GOT3 (cell line): ENCODE results near the gene EN1.

Experiments used
- DNase-seq: peaks from one replicate; lab custom pipeline; 2025; ENCODE audit warnings: mixed read lengths; lab: John Stamatoyannopoulos, UW

Gene EN1

DNA sequence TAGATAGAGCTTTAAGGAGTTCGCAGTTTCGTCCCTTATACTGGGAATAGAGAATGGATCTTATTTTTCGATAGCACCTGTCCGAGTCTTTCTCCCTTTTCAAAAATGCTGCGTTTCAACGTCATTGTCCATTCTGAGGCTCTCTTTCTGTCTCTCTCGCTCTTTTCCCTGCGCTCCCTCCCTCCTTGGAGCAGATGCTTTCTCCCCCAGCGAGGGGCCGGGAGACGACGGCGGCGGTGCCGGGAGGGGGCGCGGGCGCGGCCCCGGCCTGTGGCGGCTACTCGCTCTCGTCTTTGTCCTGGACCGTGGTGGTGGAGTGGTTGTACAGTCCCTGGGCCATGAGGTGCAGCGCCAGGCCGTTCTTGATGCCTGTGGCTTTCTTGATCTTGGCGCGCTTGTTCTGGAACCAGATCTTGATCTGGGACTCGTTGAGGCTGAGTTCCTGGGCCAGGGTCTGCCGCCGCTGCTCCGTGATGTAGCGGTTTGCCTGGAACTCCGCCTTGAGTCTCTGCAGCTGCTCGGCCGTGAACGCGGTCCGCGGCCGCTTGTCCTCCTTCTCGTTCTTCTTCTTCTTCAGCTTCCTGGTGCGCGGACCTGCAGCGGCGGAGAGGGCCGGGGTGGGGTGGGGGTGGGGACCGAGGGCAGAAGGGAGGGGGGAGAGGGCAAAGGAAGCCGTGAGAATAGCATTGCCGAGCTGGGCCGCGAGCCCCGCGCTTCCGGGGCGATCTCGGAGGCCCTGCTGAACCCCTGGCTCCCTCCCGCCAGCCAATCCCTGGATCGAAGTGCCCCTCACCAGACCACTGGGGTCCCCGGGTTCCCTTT, 4.6 kb downstream of the EN1 start:
- no peak for DNase-seq

DNA sequence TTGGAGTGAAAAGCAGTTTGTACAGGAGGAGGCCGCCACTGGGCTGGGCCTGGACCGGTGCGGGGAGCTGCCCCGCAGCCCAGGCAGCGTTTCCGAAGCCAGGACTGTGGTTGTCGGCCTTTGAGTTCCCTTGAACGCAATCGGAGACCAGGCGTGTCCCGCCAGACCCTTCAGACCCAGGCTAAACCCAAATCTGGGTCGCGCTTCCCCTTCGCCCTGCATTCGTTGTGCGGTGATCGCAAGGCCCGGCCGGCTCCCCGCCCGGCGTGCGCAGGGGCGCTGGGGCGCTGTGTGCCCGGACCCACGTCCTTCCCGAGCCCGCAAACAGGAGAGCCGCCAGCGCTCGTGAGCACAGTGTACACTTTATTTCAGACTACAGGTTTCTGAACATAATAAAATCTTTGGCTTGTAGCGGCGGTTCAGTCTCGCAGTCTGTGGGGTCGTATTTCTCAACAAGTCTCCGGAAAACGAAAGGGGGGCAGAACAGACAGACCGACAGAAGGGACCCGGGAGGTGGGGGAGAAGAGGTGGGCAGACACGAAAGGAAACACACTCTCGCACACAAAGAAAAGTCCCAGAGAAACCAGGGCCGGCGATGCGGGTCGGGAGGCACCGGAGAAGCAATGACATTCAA, 5.5 kb downstream of the EN1 start:
- DNase-seq: no peak

- DNase-seq: no peak
Observed at GRCh38 chr2:118841450-118841827, 6.0 kb downstream of the EN1 start.

DNA sequence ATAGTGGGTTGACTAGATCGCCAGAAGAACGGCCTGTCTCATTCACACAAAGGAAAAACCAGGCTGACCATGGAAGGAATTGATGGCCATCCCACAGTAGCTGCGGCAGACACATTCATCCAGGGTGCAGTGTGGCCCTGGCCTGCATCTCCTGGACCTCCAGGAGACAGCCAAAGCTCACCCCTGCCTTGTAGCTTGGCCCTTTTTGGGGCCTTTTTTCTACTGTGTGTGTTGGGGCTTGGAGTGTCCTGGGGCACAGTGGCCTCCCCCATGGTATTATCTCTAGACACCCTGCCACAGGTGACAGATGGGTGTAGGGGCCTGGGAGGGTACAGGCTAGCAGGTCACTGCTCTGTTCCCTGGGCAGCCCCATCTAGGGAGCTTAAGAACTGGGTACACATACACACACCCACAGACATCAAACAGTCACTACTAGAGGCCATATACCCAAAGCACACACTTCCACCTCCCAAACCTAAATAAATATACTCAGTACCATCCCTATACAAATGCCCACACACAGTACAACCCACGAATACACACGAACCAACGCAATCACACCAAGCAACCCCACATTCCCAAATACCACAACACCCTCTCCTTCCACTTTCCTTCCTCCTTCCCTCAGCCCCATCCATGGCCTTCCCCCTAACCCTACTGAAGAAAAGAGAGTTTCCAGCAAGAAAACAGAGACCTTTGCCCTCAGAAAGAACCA, 8.6 kb downstream of the EN1 start:
- no peak for DNase-seq

- DNase-seq: no peak
Observed at GRCh38 chr2:118837621-118838020, 9.8 kb downstream of the EN1 start.

DNA sequence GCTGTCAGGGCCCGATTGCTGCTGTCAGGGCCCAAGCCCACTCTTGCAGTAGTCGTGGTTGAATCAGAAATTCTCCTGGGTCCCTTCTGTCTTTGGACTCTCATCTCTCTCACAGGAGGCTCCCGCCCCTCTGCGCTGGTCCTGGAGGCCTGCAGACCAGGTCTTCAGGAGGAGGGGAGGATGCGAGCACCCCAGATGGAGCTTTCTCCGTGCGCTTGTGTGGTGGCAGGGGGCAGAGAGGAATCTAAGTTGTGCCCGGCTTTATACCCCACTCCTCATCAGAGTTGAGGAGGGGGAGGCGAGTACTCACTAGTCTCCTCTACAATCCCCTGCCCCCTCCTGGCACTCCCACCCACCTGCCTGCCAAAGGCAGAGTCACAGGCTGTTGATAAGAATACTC, 10.4 kb downstream of the EN1 start:
- DNase-seq: no peak

- no peak for DNase-seq
Observed at GRCh38 chr2:118836411-118836930, 11.0 kb downstream of the EN1 start.

GRCh38 chr2:118835746-118836410, 11.6 kb downstream of the EN1 start:
- no peak for DNase-seq

DNA sequence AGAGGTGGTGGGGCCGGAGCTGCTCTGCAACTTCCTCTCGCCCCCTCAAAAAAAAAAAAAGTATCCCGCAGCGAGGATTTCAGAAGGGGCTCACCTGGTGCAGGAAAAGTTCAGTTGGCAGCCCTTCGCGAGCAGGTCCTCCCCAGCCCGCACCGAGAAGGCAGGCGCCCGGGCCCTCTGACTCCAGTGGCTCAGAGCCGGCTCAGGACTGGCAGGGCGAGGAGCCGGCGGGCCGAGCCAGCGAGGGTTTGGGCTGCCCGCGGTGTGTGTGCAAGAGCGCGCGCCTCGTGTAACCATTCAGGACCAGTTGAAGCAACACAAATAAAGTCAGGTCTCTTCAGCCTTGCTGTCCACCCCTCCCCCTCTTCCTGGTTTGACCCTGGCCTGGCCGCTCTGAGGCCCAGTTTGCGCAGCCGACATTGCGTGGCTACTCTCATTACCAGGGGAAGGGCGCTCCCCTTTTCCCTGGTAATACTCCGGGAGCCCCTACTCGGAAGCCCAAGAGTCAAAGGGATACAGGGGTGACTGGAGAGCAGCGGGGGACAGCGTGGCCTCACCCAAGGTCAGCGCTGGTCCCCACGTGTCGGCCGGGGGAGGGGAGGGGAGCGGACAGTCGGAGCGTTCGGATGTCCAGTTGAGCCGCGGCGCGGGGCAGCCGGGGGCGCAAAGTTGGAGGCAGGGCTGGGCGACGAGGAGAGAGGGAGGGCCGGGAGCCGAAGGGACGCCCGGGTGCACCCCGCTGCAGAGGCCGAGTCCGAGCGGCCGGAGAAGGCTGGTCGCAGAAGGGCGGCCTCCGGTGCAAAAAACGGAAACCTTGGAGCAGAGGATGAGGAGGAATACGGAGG, 12.3 kb downstream of the EN1 start:
- DNase-seq: no peak

GRCh38 chr2:118834440-118834810, 13.0 kb downstream of the EN1 start:
- no peak for DNase-seq

DNA sequence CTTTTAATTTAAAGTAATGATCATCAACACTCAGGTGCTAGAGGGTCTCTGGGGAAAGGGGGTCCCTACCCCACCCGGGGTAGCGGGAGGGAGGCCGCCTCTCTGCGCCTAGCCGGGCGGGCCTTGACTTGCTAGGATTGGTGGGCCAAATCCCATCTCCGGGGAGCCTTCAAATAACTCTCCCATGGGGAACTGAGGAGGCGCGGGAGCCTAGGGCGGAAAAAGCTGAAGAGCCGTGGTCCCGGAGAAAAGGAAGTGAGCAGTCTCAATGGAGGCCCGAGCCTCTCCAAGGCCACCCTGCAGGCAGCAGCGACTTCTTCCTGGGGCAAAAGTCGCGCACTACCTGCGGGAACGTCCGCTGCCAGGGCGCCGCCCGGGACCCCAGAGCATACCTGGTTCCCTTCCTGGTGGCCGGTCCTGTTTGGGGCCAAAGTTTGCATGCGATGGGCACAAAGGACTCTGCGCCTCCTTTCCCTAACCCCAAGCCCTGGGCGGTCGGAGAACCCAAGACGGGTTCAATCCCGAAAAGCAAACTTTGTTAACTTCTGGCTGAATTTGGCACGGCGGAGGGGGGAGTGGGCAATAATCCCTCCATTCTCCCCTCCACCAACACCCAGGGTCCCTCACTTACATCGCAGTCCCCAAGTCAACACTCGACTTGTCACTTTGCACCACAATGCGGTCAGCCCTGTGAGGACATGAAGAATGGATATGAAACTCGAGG, 13.6 kb downstream of the EN1 start:
- DNase-seq: no peak

DNA sequence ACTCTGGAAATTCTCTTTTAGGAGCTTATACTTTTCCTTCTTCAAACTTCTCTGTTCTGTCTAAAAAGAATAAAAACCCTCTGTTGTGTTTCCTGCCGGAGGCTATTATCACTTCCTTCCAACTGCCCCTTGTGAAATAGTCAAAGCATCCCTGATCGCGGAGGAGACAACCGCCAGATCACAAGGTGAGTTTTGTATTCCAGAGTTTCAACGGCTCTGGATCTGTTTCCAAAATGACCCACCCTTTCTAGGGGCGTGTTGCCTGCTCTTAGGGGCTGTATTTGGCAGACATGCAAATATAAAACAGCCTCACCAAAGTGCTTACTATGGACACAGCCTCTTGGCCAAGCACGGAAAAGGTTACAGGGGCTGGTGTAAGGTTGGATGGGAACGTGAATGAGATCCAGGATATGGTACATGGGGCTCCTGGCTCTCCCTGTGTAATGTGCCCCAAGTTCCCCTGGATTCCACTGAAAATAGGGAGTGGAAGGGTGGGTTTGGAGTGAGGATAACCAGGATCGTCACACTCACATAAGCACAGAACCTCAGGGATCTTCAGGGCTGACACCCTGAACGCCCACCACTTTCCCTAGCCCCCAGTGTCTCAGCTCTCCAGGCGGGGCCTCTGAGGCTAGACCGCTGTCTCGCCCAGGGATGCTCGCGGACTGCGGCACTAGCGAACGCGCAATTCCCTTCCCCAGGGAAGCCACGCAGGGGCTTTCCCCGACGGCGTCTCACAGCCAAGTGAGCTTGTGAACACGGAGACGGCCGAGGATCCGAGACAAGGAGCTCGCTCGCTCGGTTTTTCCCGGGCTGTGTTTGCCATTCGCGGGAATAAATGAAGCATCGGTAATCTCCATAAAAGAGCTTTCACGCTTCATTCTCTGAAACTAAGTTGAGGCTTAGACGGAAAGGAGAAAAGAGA, 14.4 kb downstream of the EN1 start:
- no peak for DNase-seq

GRCh38 chr2:118832071-118832790, 15.2 kb downstream of the EN1 start:
- no peak for DNase-seq

DNA sequence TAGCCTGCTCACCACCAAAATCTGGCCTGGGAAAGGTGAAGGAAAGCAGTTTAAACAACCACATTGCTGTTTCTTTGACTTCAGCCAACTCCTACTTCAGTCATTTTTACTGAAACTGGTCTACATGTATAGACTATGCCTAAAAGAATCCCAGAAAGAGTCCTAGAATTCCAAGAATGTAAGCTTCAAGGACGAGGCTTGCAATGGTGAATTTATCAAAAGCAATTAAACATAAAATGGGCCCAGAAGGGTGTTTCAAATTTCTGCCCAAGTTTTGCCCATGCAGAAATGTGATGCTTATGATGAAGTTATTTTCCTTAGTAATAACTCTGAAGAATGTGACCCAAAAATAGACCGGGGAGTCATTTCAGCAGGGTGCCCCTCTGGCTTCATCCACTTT, 16.6 kb downstream of the EN1 start:
- DNase-seq: no peak

DNA sequence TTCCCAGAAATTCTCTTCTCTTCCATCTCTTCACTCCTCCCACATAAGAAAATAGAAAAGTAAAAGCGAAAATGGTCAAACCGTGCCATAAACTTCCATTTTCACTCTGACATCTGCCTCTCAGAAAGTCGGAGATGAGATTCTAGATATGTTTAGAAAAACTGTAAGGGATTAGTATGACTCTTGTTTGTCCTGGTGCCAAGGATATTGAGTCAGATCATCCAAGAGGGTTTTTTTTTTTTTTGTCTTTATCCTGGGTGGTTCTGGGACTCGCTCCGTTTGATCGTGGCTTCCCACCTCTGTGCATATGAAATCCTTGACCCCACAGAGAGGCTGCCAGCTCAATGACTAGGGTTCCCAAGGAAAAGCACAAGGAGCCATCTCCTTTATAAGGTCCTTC, 17.3 kb downstream of the EN1 start:
- no peak for DNase-seq

DNA sequence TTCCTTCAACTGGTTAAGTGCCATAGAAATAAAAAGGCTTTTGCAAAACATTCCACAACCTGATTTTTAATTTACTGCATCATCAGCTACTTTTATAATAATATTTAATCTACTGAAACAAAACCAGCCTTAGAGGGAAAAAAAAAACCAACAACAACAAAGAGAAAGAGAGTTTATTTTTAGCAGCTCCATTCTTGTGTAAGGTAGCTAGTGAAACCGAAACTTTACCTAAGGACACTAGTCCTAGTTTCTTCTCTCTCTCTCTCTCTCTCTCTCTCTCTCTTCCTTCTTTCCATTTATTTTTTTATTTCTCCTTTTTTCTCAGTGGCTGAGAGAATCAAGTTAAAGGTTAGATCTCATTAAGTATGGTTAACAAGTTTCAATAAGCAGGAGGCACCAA, 21.4 kb downstream of the EN1 start:
- no peak for DNase-seq

GRCh38 chr2:118823633-118824032, 23.8 kb downstream of the EN1 start:
- DNase-seq: no peak

DNA sequence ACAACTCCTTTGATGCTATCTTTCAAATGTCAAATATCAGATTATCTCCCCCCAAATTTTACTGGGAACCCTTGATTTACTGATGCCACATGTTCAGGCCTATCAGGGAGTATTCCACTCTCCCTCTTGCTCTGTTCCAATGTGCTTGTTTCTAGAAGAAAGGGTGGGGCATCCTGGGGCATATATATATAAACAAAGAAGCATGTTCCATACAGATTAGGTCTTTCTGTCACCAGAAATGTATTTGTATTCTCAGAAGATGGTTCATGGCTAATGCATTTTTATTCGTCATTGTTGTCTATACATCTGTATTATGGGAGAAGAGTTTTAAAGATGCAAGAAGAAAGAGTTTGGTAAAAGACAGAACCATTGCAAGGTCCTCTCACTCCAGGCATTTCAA, 24.9 kb downstream of the EN1 start:
- no peak for DNase-seq

DNA sequence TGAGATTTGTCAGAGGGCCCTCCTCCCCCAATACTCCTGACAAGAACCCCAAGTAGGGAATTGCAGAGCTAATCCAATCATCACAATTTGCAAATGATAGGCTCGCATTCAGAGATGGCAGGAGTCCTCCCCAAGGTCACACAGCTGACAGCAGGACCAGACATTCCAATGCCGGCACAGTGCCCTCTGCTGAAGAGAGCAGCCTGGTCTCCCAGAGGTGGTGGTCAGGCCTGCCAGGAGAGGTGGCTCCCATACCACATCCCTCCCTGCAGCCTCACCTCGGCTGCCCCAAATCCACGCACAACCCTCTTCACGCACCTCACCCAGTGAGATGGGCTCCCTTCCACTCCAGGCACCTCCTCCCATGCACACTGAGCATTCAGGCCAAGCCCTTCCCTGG, 25.4 kb downstream of the EN1 start:
- no peak for DNase-seq
